ENCODE data around the gene ELP2. TPM values are rescaled to one million over a fixed set of nuclear protein-coding genes. Genes with fewer than 3 reads are reported as not detected.

Gene ELP2
- polyA plus RNA-seq, 1 of the 3 experiments (the other 2 are of a cell fraction), result 38.3 TPM

- TF ChIP-seq, protein P1, sequence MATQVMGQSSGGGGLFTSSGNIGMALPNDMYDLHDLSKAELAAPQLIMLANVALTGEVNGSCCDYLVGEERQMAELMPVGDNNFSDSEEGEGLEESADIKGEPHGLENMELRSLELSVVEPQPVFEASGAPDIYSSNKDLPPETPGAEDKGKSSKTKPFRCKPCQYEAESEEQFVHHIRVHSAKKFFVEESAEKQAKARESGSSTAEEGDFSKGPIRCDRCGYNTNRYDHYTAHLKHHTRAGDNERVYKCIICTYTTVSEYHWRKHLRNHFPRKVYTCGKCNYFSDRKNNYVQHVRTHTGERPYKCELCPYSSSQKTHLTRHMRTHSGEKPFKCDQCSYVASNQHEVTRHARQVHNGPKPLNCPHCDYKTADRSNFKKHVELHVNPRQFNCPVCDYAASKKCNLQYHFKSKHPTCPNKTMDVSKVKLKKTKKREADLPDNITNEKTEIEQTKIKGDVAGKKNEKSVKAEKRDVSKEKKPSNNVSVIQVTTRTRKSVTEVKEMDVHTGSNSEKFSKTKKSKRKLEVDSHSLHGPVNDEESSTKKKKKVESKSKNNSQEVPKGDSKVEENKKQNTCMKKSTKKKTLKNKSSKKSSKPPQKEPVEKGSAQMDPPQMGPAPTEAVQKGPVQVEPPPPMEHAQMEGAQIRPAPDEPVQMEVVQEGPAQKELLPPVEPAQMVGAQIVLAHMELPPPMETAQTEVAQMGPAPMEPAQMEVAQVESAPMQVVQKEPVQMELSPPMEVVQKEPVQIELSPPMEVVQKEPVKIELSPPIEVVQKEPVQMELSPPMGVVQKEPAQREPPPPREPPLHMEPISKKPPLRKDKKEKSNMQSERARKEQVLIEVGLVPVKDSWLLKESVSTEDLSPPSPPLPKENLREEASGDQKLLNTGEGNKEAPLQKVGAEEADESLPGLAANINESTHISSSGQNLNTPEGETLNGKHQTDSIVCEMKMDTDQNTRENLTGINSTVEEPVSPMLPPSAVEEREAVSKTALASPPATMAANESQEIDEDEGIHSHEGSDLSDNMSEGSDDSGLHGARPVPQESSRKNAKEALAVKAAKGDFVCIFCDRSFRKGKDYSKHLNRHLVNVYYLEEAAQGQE (IDR thresholded peaks at IDR 0.05; ENCODE audit: low read depth, low read length), result no peak
- TF ChIP-seq USF2 (IDR thresholded peaks at IDR 0.05; ENCODE audit: borderline replicate concordance, low read depth, low read length), result no peak
- TF ChIP-seq ZBTB33 (IDR thresholded peaks at IDR 0.05; ENCODE audit: borderline replicate concordance, low read depth), result no peak
- TF ChIP-seq RCOR1 (IDR thresholded peaks at IDR 0.05; ENCODE audit: low read length), result no peak
- no peak for TF ChIP-seq YY1 (IDR thresholded peaks at IDR 0.05; ENCODE audit: low read depth)
Measured at GRCh38 chr18:36191711-36192110, 62.0 kb downstream of the ELP2 start (continued).

DNA sequence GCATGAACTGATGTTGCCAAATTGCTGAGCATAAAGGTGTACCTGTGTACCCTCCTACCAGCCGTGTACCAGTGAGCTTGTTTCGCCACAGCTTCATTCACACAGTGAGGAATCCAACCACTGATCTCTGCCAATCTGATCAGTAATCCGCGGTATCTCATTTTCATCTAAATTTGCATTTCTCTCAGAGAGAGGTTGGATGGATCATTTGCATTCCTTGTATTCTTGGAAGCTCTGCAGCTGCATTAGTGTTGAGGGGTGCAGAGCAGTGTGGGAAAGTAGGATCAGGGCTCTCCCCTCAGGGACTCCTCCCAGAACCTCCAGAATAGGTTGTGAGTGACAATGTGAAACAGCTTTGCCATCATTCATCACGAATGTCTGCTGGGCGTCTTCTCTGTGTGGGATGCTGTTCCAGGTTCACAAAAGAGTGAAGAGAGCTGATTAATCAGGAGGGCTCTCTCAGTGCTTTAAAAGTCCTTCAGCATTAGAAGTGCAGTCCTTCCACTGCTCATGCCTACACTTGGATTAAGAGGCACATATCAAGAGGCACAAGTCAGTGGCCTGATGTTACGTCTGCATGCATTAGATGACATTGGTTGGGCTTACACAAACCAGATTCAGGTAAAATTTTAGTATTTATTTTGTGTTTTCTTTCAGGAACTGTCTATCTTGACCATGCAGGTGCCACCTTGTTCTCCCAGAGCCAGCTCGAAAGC lies 65.1 kb downstream of the ELP2 start:
- no peaks in the 10 kb centered on the region for H3K36me3 ChIP-seq (replicated peaks in 1 of 2; ENCODE audit: control insufficient read depth in 1 of 2, insufficient read depth in 2 of 2, low read length in 1 of 2)
- H3F3A ChIP-seq (replicated peaks; ENCODE audit: insufficient read depth), result no peaks in the 10 kb centered on the region
- H3K27ac ChIP-seq (ENCODE audit: low read depth in 2 of 2, low read length in 1 of 2), result no peak overlapping the region
- no peaks in the 10 kb centered on the region; a peak in 1 of 4 replicates for H3K4me1 ChIP-seq (ENCODE audit: control insufficient read depth in 1 of 2, insufficient read depth in 2 of 2, low read depth in 1 of 2, low read length in 1 of 2)
- DNase-seq, result no peak
- no peaks in the 10 kb centered on the region for H3K27me3 ChIP-seq (ENCODE audit: insufficient read depth)
- no peak overlapping the region for H2AFZ ChIP-seq (ENCODE audit: low read depth)
- H3K79me2 ChIP-seq (ENCODE audit: insufficient read depth), result no peaks in the 10 kb centered on the region
- WGBS (ENCODE audit: low lambda C conversion rate), result 93% methylated on average over 8 of the region's 8 CpGs
- H3K4me2 ChIP-seq, result no peak overlapping the region
- H3K4me3 ChIP-seq (ENCODE audit: low read depth in 2 of 2, low read length in 1 of 2), result no peak overlapping the region
- H3K9me3 ChIP-seq, result no peaks in the 10 kb centered on the region
- no peak overlapping the region for H3K9ac ChIP-seq
- no peaks in the 10 kb centered on the region for H3K9me2 ChIP-seq
- no peak for TF ChIP-seq MXI1 (IDR thresholded peaks at IDR 0.05; ENCODE audit: low read depth, low read length)
- no peak for TF ChIP-seq RFX5 (IDR thresholded peaks at IDR 0.05; ENCODE audit: low read length)
- POLR2A ChIA-PET, result no interaction called here
- no peaks in the 10 kb centered on the region for H4K20me1 ChIP-seq (ENCODE audit: insufficient read depth)
- CTCF ChIA-PET, result no interaction called here
